NCI-H1436 (cell line): ENCODE data around the gene WDR76.
"Not testable (repeated sequence)": the region's sequence is repeated elsewhere in the genome, so short reads cannot be mapped to it uniquely, and the experiment has no call there.

Experiments
- DNase-seq: peaks from one replicate; lab custom pipeline; 2025; lab: John Stamatoyannopoulos, UW

Gene WDR76

DNA sequence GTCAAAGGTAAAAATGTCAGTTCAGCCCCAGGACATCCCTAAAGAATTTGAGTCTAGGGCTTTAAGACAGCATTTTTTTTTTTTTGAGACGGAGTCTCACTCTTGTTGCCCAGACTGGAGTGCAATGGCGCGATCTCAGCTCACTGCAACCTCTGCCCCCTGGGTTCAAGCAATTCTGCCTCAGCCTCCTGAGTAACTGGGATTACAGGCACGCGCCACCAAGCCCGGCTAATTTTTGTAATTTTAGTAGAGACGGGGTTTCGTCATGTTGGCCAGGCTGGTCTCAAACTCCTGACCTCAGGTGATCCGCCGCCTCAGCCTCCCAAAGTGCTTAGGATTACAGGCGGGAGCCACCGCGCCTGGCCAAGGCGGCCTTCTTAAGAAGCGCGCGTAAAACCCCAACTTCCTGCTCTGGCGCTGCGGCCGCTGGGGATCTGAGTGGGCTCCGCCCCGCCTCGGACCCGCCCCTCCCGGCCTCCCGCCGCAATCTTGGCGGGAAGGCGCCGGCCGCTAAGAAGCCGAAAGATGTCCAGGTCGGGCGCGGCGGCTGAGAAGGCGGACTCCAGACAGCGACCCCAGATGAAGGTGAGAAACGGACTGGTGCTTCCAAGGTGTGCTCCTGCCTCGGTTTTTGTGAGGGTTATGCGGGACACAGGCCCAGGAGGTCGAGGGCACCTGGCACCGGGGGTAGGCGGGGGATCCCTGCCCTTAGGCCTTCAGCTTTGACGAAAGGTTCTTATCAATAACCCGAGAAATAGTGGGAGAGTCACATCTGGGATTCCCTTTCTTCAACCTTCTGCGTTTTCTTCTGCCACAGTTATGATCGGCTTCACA, at the start of gene WDR76:
TSS of gene WDR76 (plus strand) at position 495 of the 834 bp plus-strand sequence. CDS start at position 526, 31 bp downstream.
- DNase-seq: peak; percentile 85

GRCh38 chr15:43777267-43777914, 49.4 kb upstream of the WDR76 start:
- peak; percentile 86 for DNase-seq

GRCh38 chr15:43779016-43779415, 47.8 kb upstream of the WDR76 start:
- DNase-seq: no peak

- no peak for DNase-seq
Measured at GRCh38 chr15:43789409-43789808, 37.4 kb upstream of the WDR76 start.

- DNase-seq: peak; percentile 99
Measured at GRCh38 chr15:43791993-43792760, 34.6 kb upstream of the WDR76 start, which contains the start of gene SERF2. Gene SERF2, plus strand, starts transcription at chr15:43792320. Its CDS starts 57 bp downstream, at chr15:43792377.

GRCh38 chr15:43792761-43793476, 33.9 kb upstream of the WDR76 start:
- DNase-seq: no peak

DNA sequence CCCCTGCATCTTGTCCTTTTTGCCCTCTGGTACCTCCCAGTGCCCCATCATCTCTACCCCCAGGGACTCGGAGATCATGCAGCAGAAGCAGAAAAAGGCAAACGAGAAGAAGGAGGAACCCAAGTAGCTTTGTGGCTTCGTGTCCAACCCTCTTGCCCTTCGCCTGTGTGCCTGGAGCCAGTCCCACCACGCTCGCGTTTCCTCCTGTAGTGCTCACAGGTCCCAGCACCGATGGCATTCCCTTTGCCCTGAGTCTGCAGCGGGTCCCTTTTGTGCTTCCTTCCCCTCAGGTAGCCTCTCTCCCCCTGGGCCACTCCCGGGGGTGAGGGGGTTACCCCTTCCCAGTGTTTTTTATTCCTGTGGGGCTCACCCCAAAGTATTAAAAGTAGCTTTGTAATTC, 33.2 kb upstream of the WDR76 start:
- DNase-seq: no peak

GRCh38 chr15:43794269-43795037, 32.3 kb upstream of the WDR76 start:
- no peak for DNase-seq

- DNase-seq: no peak
Measured at GRCh38 chr15:43795197-43795596, 31.6 kb upstream of the WDR76 start.

GRCh38 chr15:43795997-43796396, 30.8 kb upstream of the WDR76 start:
- no peak for DNase-seq

DNA sequence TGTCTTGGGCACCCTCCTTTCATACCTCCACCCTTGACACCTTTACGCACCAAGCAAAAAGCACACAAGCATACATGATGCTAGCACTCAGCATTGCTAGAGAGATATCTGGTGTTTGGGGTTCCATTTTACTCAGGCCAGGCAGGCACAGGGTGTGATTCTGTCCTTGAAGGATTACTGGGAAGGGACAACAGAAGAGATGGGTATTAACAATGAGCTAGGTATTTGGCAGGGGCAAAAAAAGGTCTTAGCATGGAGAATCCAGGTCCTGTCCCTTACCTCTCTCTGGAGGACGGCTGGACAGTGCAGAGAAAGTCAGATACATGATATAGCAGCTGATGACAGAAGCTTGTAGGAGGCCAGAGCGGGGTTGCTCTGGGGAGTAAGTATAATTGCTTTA, 30.2 kb upstream of the WDR76 start:
- no peak for DNase-seq

GRCh38 chr15:43799209-43799944, 27.4 kb upstream of the WDR76 start:
- peak; percentile 9 for DNase-seq

DNA sequence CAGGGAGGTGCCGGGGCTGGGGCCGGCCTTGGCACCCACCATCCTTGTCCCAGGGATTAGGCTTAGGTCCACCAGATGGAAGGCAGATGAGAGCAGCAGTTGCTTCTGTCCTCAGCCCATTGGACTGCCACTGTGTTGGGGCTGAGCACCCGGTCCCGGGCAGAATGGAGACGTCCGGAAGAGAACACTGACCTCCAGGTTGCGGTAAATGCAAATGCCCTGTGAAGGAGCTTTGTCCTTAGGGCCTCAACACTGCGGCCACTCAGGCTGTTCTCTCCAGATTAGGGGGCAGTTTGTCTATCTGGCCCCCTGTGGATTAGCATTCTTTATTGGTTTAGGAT, 26.9 kb upstream of the WDR76 start, which contains the start of gene SERINC4:
TSS of gene SERINC4 (minus strand) at position 276 of the 341 bp plus-strand sequence. CDS start at position 42, 234 bp downstream.
- DNase-seq: no peak

DNA sequence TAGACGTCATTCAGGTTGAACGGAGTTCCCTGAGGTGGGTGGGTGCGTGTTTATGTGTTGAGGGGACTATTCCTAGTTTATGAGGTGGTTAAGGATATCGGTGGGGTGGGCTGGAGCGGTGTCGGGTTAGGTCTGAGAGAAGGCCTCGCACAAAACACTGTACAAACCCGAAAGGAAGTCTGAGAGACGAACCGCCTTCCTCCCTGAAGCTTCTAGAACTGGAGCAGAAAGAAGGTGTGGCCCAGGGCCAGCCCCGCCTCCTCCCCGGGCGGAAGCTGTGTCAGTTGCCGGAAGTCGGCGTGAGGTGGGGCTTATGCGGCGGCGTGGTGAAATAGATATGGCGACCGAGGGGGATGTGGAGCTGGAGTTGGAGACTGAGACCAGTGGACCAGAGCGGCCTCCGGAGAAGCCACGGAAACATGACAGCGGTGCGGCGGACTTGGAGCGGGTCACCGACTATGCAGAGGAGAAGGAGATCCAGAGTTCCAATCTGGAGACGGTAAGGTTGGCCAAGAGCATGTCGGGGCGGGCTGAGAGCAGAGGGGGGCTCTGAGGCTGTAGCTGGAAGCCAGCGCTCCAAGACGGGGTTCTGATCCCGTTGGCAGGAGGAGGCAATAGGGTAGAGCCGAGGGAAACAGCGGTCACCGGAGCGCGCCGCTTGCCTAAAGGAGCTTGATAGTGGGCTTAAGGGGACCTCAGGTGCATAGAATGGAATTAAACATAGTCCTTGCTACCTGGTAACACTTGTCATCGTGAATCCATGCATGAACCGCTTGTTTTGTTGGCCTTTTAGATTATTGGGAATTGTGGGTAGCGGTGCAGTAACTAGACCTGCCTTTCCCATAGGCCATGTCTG, 26.3 kb upstream of the WDR76 start, which contains the start of gene HYPK:
TSS of gene HYPK (plus strand) at position 314 of the 856 bp plus-strand sequence. CDS start at position 338, 24 bp downstream.
- peak; percentile 88 for DNase-seq

DNA sequence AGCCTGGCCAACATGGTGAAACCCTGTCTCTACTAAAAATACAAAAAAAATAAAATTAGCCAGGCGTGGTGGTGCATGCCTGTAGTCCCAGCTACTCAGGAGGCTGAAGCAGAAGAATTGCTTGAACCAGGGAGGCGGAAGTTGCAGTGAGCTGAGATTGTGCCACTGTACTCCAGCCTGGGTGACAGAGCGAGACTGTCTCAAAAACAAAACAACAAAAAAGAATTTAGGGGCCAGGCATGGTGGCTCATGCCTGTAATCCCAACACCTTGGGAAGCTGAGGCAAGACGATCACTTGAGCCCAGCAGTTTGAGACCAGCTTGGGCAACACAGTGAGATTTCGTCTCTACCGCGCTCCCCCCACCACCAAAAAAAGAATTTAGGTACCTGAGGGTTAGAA, 24.1 kb upstream of the WDR76 start:
- DNase-seq: not testable (repeated sequence)

DNA sequence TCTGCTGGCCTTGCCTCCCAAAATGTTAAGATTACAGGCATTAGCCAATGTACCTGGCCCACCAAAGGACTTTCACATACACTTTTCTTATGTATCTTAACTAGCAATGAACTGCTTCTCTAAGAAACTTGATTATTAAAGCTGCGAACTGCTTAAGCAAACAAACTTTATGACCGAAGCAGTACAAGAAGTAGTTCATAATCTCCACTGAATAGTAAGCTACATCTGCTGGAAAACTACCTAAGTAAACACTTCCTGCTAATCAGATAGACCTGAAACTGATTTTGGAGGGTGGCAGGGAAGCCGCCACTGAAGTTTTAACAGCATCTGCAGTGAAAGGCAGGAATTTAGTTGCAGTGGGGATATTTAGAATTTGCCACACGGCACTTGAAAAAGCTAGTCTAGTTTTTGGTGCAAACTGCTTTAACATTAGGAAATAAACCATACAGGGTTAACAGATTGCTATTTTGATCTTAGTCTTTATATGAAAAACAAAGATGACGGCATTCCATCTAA, 18.3 kb upstream of the WDR76 start:
- no peak for DNase-seq

DNA sequence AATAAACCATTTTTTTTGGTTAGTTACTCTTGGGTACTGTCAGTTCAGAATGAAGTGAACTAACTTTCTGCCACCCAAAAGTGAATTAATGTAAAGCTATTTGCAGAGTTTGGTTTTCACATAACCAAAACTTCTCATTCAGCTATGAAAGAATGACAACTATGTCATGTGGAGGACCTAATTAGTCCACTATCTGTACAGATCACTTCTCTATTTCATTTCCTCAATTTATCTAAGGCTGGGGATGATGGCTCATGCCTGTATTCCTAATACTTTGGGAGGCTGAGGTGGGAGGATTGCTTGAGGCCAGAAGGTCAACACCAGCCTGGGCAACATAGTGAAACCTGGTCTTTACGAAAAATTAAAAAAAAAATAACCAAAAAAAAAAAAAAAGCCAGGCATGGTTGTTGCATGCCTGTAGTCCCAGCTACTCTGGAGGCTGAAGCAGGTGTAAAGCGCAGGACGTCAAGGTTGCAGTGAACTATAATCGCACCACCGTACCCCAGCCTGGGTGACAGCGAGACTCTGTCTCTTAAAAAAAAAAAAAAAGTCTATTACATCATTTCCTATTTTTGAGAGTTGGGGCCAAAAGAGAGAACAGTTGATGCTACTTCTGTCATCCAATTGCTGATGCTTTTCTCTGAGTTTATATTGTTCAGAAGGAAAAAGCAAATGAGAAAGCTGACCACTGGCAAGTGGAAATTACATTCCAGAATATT, 17.7 kb upstream of the WDR76 start:
- no peak for DNase-seq

DNA sequence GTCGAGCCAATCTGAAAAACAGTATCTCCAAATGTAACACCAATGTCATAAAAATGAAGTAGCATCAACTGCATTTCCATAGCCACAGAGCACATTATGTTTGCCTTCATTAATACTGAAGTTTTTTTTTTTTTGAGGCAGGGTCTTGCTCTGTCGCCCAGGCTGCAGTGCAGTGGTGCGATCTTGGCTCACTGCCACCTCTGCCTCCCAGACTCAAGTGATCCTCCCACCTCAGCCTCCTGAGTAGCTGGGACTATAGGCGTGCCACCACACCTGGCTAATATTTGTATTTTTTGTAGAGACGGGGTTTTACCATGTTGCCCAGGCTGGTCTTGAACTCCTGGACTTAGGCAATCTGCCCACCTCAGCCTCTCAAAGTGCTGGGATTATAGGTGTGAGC, 11.7 kb upstream of the WDR76 start:
- DNase-seq: not testable (repeated sequence)
